SH-SY5Y (cell line): ENCODE data around the gene FOXP3.

ENCODE experiments used
- GATA2 ChIP-seq: IDR thresholded peaks from 2 replicates; pipeline ENCODE4 v1.6.1; 2011; ENCODE audit warnings: mild to moderate bottlenecking, low read depth, low read length
- GATA3 ChIP-seq: IDR thresholded peaks from 2 replicates; pipeline ENCODE4 v1.6.1; 2011; ENCODE audit warnings: low read depth, mild to moderate bottlenecking, low read length, moderate library complexity

GRCh38 chrX:49211074-49211473, 53.4 kb downstream of the FOXP3 start:
- no peak for TF ChIP-seq GATA2
- TF ChIP-seq GATA3, result no peak
